Lower leg skin (tissue), 4 donors: ENCODE data around the gene DTNB. TPM values are rescaled to one million over a fixed set of nuclear protein-coding genes. Genes with fewer than 3 reads are reported as not detected.
"Not testable (repeated sequence)": the region's sequence is repeated elsewhere in the genome, so short reads cannot be mapped to it uniquely, and the experiment has no call there.

Experiments
- DNase-seq, 2 donors: peaks; one replicate each; pipeline ENCODE4 v3.0.0-alpha.2; 2019; ENCODE audit warnings: low spot score in 2 of 2
- H3K4me3 ChIP-seq: fragments of 200-600 bp; sonication (generic); 2 replicates; pipeline ENCODE4 v1.5.1; 2017; ENCODE audit warnings: mild to moderate bottlenecking, low read depth; ENCODE audit not compliant: poor library complexity, severe bottlenecking
- POLR2A ChIP-seq, 2 donors: fragments of 450-650 bp; IDR thresholded peaks; one replicate each; pipeline ENCODE4 v1.6.1; 2016 to 2017; ENCODE audit warnings: antibody characterized with exemption in 2 of 2, mild to moderate bottlenecking in 1 of 2, moderate library complexity in 1 of 2
- WGBS, 2 donors: methylation state at CpG; one replicate each; pipeline ENCODE4 v1.1.5; 2018; 5-methylcytosine and 5-hydroxymethylcytosine counted together
- intact Hi-C: fragments of 100-400 bp; cut with DNase I; formaldehyde crosslinking; loops from one replicate; pipeline ENCODE4 v1.15.0; 2023; ENCODE audit warnings: low total_unique reads
- total RNA-seq, 4 donors: library from RNA; depleted of rRNA; stranded (reverse); fragments of >200 nt; gene quantifications; one replicate each; pipeline ENCODE4 v1.1.0, GENCODE V29; 2016
- TF ChIP-seq, protein P1 (sequence below), 3 donors: fragments of 450-650 bp; IDR thresholded peaks; one replicate each; pipeline ENCODE4 v1.5.1; 2016; ENCODE audit warnings: antibody characterized with exemption in 3 of 3, mild to moderate bottlenecking in 3 of 3, moderate library complexity in 2 of 3

The DTNB gene
- total RNA-seq, 4 donors from 2014 or later, result 8.8 to 15.2 (median 12.7) TPM

DNA sequence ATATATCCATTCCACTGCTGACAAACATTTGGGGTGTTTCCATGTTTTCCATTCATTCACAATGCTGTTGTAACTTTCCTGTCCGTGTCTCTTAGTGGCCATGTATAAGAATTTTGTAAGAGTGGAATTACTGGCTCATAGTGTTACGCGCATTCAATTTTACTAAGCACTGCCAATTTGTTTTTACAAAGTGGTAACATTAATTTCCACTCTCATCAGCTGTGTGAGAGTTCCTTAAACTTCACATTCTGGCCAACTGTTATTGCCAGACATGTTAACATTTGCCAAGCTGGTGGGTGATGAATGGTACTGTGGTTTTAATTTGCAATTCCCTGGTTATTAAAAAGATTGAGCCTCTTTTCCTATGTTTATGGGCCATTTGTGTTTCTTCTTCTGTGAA lies 134.2 kb downstream of the DTNB start:
- intact Hi-C loops, result no loop called here
- no peak overlapping the region for H3K4me3 ChIP-seq
- no peak for DNase-seq
- TF ChIP-seq, protein P1, sequence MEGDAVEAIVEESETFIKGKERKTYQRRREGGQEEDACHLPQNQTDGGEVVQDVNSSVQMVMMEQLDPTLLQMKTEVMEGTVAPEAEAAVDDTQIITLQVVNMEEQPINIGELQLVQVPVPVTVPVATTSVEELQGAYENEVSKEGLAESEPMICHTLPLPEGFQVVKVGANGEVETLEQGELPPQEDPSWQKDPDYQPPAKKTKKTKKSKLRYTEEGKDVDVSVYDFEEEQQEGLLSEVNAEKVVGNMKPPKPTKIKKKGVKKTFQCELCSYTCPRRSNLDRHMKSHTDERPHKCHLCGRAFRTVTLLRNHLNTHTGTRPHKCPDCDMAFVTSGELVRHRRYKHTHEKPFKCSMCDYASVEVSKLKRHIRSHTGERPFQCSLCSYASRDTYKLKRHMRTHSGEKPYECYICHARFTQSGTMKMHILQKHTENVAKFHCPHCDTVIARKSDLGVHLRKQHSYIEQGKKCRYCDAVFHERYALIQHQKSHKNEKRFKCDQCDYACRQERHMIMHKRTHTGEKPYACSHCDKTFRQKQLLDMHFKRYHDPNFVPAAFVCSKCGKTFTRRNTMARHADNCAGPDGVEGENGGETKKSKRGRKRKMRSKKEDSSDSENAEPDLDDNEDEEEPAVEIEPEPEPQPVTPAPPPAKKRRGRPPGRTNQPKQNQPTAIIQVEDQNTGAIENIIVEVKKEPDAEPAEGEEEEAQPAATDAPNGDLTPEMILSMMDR (IDR thresholded peaks at IDR 0.05), result no peak
- no peak for TF ChIP-seq POLR2A (IDR thresholded peaks at IDR 0.05)
- 50 to 59% methylated on average over 3 of the region's 3 CpGs for WGBS, 2 donors

DNA sequence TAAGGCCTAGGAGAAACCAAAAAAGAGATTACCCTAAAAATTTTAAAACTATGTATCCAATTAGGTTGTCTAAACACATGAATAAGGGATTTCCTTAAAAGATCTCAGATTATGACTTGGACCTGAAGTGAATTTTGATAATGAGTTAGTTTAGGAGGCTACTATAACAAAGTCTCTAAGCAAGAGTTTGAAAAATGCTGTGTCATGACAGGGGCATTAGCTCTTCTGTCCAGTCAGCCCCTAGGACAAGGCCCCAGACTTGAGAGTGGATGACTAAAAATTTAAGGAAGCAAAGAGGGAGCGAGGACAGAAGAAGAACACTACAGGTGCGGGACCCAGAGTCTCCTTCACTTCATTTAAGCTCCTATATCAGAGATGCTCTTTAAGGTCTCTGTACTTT lies 135.9 kb downstream of the DTNB start:
- 91 to 95% methylated on average over 2 of the region's 2 CpGs for WGBS, 2 donors
- no peak for DNase-seq
- intact Hi-C loops, result no loop called here

DNA sequence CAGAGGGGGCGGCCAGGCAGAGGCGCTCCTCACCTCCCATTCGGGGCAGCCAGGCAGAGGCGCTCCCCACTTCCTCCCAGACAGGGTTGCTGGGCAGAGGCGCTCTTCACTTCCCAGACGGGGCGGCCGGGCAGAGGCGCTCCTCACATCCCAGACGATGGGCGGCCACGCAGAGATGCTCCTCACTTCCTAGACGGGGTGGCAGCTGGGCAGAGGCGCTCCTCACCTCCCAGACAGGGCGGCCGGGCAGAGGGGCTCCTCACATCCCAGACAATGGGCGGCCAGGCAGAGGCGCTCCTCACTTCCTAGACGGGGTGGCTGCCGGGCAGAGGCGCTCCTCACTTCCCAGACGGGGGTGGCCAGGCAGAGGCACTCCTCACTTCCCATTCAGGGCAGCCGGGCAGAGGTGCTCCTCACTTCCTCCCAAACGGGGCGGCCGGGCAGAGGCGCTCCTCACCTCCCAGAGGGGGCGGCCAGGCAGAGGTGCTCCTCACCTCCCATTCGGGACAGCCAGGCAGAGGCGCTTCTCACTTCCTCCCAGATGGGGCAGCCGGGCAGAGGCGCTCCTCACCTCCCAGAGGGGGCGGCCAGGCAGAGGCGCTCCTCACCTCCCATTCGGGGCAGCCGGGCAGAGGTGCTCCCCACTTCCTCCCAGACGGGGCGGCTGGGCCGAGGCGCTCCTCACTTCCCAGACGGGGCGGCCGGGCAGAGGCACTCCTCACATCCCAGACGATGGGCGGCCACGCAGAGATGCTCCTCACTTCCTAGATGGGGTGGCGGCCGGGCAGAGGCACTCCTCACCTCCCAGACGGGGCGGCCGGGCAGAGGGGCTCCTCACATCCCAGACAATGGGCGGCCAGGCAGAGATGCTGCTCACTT lies 137.7 kb downstream of the DTNB start:
- 93 to 95% methylated on average over 22 to 52 of the region's 52 CpGs for WGBS, 2 donors
- intact Hi-C loops, DNase-seq, H3K4me3 ChIP-seq: not testable (repeated sequence)

More for the DNA sequence above, 135.9 kb downstream of the DTNB start:
- TF ChIP-seq, protein P1 (IDR thresholded peaks at IDR 0.05), result no peak
- TF ChIP-seq POLR2A (IDR thresholded peaks at IDR 0.05), result no peak
- no peak overlapping the region for H3K4me3 ChIP-seq

GRCh38 chr2:25534937-25535336 lies 138.4 kb downstream of the DTNB start:
- intact Hi-C loops, DNase-seq, H3K4me3 ChIP-seq: not testable (repeated sequence)
- 96% methylated on average over 6 to 17 of the region's 22 CpGs for WGBS, 2 donors

- WGBS, 2 donors, result 96 to 97% methylated on average over 18 to 26 of the region's 26 CpGs
- DNase-seq, result no peak
- no peak for TF ChIP-seq POLR2A (IDR thresholded peaks at IDR 0.05)
- TF ChIP-seq, protein P1 (IDR thresholded peaks at IDR 0.05), result no peak
Measured at GRCh38 chr2:25534455-25534854, 138.9 kb downstream of the DTNB start.

GRCh38 chr2:25533771-25534170 lies 139.6 kb downstream of the DTNB start:
- DNase-seq, H3K4me3 ChIP-seq, intact Hi-C loops: not testable (repeated sequence)
- WGBS, 2 donors, result 95 to 99% methylated on average over 5 of the region's 5 CpGs

More at GRCh38 chr2:25534455-25534854, 138.9 kb downstream of the DTNB start:
- intact Hi-C loops, result no loop called here
- H3K4me3 ChIP-seq, result no peak overlapping the region

DNA sequence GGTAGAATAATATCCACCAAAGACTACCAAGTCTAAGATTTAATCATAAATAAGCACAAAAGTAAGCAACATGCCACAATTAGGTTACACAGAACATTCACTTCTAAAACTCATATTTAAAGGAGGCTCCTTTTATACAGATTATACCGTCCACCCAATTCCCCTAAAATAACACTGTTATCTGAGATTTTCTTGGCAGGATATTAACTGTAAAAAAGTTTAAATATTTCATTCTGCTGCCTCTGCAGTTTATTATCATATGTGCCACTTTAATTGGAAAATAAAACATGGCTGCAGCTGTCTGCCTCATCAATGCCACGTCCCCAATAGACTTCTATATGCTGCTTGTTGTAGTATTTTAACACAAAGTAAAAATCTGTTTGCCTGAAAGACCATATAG lies 140.9 kb downstream of the DTNB start:
- H3K4me3 ChIP-seq, result no peak overlapping the region
- TF ChIP-seq POLR2A (IDR thresholded peaks at IDR 0.05), result no peak
- TF ChIP-seq, protein P1 (IDR thresholded peaks at IDR 0.05), result no peak
- intact Hi-C loops, result no loop called here
- DNase-seq, result no peak
- WGBS, 2 donors, result 93% methylated on average over 2 of the region's 2 CpGs
